LNCaP clone FGC (cell line): ENCODE data around the gene NIM1K.
"Not testable (repeated sequence)": the region's sequence is repeated elsewhere in the genome, so short reads cannot be mapped to it uniquely, and the experiment has no call there.

Source experiments
- DNase-seq: peaks from one replicate; pipeline ENCODE4 v3.0.0-alpha.2; 2011; ENCODE audit warnings: low read depth
- H3K4me3 ChIP-seq: 2 replicates; pipeline ENCODE4 v1.5.1; 2011; ENCODE audit warnings: mild to moderate bottlenecking, low read depth, low read length, control low read depth
- CTCF ChIP-seq: IDR thresholded peaks from 2 replicates; pipeline ENCODE4 v1.5.1; 2012; ENCODE audit warnings: mild to moderate bottlenecking; ENCODE audit not compliant: control insufficient read depth, insufficient read depth; ENCODE audit errors: extremely low read depth

Gene NIM1K

GRCh38 chr5:43168175-43168574 lies 23.9 kb upstream of the NIM1K start:
- DNase-seq: no peak
- no peak overlapping the region for H3K4me3 ChIP-seq
- no peak for TF ChIP-seq CTCF

DNA sequence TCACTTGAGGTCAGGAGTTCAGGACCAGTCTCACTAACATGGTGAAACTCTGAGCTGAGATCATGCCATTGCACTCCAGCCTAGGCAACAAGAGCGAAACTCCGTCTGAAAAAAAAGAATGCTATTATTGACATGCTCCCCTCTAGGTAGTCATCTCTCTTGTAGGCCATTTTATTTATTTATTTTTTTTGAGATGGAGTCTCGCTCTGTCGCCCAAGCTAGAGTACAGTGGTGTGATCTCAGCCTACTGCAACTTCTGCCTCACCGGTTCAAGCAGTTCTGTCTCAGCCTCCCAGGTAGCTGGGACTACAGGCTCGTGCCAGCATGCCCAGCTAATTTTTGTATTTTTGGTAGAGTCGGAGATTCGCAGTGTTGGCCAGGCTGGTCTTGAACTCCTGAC lies 20.6 kb upstream of the NIM1K start:
- no peak for DNase-seq
- H3K4me3 ChIP-seq: no peak overlapping the region
- TF ChIP-seq CTCF: no peak

- TF ChIP-seq CTCF: no peak
- no peak for DNase-seq
- no peak overlapping the region for H3K4me3 ChIP-seq
Measured at GRCh38 chr5:43171926-43172325, 20.1 kb upstream of the NIM1K start.

DNA sequence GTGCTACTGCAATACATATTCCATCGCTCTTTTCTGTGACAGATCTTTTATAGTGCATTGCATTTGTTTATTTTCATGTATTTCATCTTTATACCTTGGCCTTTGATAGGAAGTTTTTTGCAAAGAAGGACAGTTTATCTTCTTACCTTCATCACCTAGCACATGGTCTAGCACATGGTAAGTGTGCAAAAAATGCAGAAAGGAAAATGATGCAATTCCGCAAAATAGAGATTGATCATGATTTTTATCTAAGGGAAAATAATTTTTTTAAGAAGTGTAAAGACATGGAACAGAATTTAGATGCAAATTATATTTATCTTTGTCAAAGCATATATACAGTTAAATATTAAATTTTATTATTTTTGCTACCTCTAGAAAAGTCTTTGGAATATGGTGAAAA lies 19.2 kb upstream of the NIM1K start:
- no peak for TF ChIP-seq CTCF
- no peak for DNase-seq
- no peak overlapping the region for H3K4me3 ChIP-seq

DNA sequence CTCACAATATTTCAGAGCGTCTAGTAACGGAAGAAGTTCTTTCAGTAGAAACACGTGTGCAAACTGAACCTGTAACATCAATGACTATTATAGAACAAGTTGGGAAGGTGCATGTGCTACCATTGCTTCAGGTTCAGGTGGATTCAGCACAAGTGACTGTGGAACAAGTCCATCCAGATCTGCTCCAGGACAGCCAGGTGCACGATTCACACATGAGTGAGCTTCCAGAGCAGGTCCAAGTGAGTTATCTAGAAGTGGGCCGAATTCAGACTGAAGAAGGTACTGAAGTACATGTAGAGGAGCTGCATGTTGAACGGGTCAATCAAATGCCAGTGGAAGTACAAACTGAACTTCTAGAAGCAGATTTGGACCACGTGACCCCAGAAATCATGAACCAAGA lies 17.4 kb upstream of the NIM1K start:
- no peak overlapping the region for H3K4me3 ChIP-seq
- no peak for TF ChIP-seq CTCF
- DNase-seq: no peak

DNA sequence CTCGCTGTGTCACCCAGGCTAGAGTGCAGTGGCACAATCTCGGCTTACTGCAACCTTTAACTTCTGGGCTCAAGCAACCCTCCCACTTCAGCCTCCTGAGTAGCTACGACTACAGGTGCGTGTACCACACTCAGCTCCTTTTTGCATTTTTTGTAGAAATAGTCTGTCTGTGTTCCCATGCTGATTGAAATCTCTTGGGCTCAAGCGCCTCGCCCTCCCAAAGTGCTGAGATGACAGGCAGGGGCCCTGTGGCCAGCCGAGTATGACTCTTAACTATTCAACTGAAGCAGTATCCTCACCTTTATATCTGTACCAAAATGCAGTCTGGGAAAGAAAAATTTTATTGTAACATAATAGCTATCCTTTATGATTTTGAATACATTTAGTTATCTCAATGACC lies 12.2 kb upstream of the NIM1K start:
- DNase-seq: no peak
- TF ChIP-seq CTCF: no peak
- no peak overlapping the region for H3K4me3 ChIP-seq

- no peak for TF ChIP-seq CTCF
- H3K4me3 ChIP-seq: no peak overlapping the region
- no peak for DNase-seq
Measured at GRCh38 chr5:43182421-43182820, 9.6 kb upstream of the NIM1K start.

- H3K4me3 ChIP-seq, DNase-seq: not testable (repeated sequence)
Measured at GRCh38 chr5:43183101-43183500, 8.9 kb upstream of the NIM1K start.
